Panc1 (cell line): Measurements from ENCODE around the gene BMP3. TPM values are rescaled to one million over a fixed set of nuclear protein-coding genes. Genes with fewer than 3 reads are reported as not detected.
"Not testable (repeated sequence)": the region's sequence is repeated elsewhere in the genome, so short reads cannot be mapped to it uniquely, and the experiment has no call there.

Experiments
- ATAC-seq: fragments of 200-7000 bp; cut with Tn5 transposase; 2 replicates; pipeline ENCODE4 v1.9.1; 2020; ENCODE audit warnings: mild to moderate bottlenecking, moderate library complexity
- BruUV-seq: library from RNA; stranded (reverse); fragments of 400-500 nt; replicated peaks from 2 replicates; lab custom pipeline; 2021; lab: Mats Ljungman, UMichigan
- CTCF ChIA-PET: fragments of 300-600 bp; sonication (Branson Sonifier 250); formaldehyde crosslinking; loops from one replicate; lab custom pipeline; 2022; ENCODE audit warnings: antibody characterized with exemption; lab: Charles Lee
- POLR2A ChIA-PET: fragments of 300-600 bp; sonication (Branson Sonifier 250); formaldehyde crosslinking; loops from one replicate; lab custom pipeline; 2022; ENCODE audit warnings: antibody characterized with exemption; lab: Charles Lee
- DNase-seq: peaks from one replicate; pipeline ENCODE4 v3.0.0-alpha.2; 2010; ENCODE audit warnings: low read depth, low spot score
- H3K27ac ChIP-seq: 2 replicates; pipeline ENCODE4 v1.5.1; 2011; ENCODE audit warnings: mild to moderate bottlenecking, low read length, inconsistent platforms
- H3K27me3 ChIP-seq: fragments of 200-500 bp; sonication (Bioruptor generic); 2 replicates; pipeline ENCODE4 v1.6.0; 2014; ENCODE audit warnings: low read length, inconsistent platforms; ENCODE audit not compliant: control insufficient read depth, insufficient read depth
- H3K36me3 ChIP-seq: fragments of 200-500 bp; sonication (Bioruptor generic); 2 replicates; pipeline ENCODE4 v1.5.1; 2014; ENCODE audit warnings: inconsistent platforms, mild to moderate bottlenecking, low read length, moderate library complexity; ENCODE audit not compliant: control insufficient read depth, insufficient read depth
- H3K4me1 ChIP-seq: 2 replicates; pipeline ENCODE4 v1.5.1; 2011; ENCODE audit warnings: inconsistent platforms, mild to moderate bottlenecking, low read length, moderate library complexity; ENCODE audit not compliant: control insufficient read depth, insufficient read depth
- H3K4me3 ChIP-seq, 2 experiments: 2 replicates each; pipeline ENCODE4 v1.5.1; 2011 to 2012; ENCODE audit warnings: low read depth in 2 of 2, low read length in 2 of 2, mild to moderate bottlenecking in 2 of 2, inconsistent platforms in 1 of 2, moderate library complexity in 1 of 2
- H3K9me3 ChIP-seq: fragments of 200-500 bp; sonication (Bioruptor generic); 2 replicates; pipeline ENCODE4 v1.5.1; 2014; ENCODE audit warnings: low read depth, mild to moderate bottlenecking, inconsistent platforms, low read length, moderate library complexity; ENCODE audit not compliant: control insufficient read depth, insufficient read depth
- POLR2AphosphoS5 ChIP-seq: IDR thresholded peaks from 2 replicates; pipeline ENCODE4 v1.6.1; 2012; ENCODE audit warnings: mild to moderate bottlenecking, low read depth, low read length, moderate library complexity
- SIN3A ChIP-seq: IDR thresholded peaks from 2 replicates; pipeline ENCODE4 v1.6.1; 2012; ENCODE audit warnings: low read depth, mild to moderate bottlenecking, low read length, moderate library complexity, borderline replicate concordance; ENCODE audit not compliant: insufficient read depth
- TCF7L2 ChIP-seq: IDR thresholded peaks from 2 replicates; pipeline ENCODE4 v1.6.1; 2011; ENCODE audit warnings: mild to moderate bottlenecking, low read depth, low read length, inconsistent platforms
- in situ Hi-C: cut with HindIII; loops from 2 replicates; pipeline ENCODE4 v1.10.0; 2016; ENCODE audit warnings: low sequenced_read_pairs, low pct_unique_long_range_greater_than_20kb
- intact Hi-C: fragments of 100-400 bp; cut with micrococcal nuclease; formaldehyde crosslinking; loops from one replicate; pipeline ENCODE4 v1.10.0; 2022; ENCODE audit not compliant: unreplicated experiment
- total RNA-seq: library from RNA; stranded (reverse); gene quantifications from one replicate; pipeline ENCODE4 v1.2.1, GENCODE V29; 2021; ENCODE audit not compliant: unreplicated experiment
- TF ChIP-seq, protein P1 (sequence below), 2 experiments: IDR thresholded peaks; 2 replicates each; pipeline ENCODE4 v1.6.1; 2011 to 2012; ENCODE audit warnings: low read depth in 2 of 2, control low read depth in 1 of 2, low read length in 1 of 2, mild to moderate bottlenecking in 1 of 2, moderate library complexity in 1 of 2; ENCODE audit not compliant: insufficient read depth in 1 of 2
- TF ChIP-seq, protein P2 (sequence below): fragments of 450-650 bp; IDR thresholded peaks from 2 replicates; pipeline ENCODE4 v1.5.1; 2017; ENCODE audit warnings: mild to moderate bottlenecking

The BMP3 gene
- total RNA-seq, 1 experiment from 2014 or later = 0.08 TPM

DNA sequence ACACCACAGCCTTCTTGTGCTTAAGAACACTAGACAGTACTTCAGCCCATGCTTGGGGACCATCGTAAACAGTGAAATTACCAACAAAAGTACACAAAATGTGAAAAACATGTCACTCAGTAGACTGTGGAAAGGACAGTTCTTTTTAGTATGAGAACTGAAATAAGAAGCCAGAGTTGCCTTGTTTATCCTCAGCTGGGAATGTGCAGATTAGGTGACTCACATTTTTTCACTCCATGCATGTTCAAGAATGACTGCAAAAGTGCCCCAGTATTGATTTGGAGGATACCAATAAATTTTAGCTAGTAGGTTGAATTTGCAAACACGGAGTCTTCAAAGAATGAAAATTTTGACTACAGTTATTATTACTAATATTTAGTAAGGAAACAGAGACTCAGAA, 23.1 kb upstream of the BMP3 start:
- DNase-seq (no peak), ATAC-seq (no peak)
- no peaks in the 10 kb centered on the region for H3K27me3 ChIP-seq
- H3K4me1 ChIP-seq = no peaks in the 10 kb centered on the region
- BruUV-seq = no TSS peak
- in situ Hi-C loops = no loop called here
- POLR2A ChIA-PET = no interaction called here
- TF ChIP-seq, protein P1, sequence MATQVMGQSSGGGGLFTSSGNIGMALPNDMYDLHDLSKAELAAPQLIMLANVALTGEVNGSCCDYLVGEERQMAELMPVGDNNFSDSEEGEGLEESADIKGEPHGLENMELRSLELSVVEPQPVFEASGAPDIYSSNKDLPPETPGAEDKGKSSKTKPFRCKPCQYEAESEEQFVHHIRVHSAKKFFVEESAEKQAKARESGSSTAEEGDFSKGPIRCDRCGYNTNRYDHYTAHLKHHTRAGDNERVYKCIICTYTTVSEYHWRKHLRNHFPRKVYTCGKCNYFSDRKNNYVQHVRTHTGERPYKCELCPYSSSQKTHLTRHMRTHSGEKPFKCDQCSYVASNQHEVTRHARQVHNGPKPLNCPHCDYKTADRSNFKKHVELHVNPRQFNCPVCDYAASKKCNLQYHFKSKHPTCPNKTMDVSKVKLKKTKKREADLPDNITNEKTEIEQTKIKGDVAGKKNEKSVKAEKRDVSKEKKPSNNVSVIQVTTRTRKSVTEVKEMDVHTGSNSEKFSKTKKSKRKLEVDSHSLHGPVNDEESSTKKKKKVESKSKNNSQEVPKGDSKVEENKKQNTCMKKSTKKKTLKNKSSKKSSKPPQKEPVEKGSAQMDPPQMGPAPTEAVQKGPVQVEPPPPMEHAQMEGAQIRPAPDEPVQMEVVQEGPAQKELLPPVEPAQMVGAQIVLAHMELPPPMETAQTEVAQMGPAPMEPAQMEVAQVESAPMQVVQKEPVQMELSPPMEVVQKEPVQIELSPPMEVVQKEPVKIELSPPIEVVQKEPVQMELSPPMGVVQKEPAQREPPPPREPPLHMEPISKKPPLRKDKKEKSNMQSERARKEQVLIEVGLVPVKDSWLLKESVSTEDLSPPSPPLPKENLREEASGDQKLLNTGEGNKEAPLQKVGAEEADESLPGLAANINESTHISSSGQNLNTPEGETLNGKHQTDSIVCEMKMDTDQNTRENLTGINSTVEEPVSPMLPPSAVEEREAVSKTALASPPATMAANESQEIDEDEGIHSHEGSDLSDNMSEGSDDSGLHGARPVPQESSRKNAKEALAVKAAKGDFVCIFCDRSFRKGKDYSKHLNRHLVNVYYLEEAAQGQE (IDR thresholded peaks at IDR 0.05; ENCODE audit: insufficient read depth in 1 of 2, low read depth in 2 of 2, low read length in 1 of 2) = no peak
- TF ChIP-seq, protein P2, sequence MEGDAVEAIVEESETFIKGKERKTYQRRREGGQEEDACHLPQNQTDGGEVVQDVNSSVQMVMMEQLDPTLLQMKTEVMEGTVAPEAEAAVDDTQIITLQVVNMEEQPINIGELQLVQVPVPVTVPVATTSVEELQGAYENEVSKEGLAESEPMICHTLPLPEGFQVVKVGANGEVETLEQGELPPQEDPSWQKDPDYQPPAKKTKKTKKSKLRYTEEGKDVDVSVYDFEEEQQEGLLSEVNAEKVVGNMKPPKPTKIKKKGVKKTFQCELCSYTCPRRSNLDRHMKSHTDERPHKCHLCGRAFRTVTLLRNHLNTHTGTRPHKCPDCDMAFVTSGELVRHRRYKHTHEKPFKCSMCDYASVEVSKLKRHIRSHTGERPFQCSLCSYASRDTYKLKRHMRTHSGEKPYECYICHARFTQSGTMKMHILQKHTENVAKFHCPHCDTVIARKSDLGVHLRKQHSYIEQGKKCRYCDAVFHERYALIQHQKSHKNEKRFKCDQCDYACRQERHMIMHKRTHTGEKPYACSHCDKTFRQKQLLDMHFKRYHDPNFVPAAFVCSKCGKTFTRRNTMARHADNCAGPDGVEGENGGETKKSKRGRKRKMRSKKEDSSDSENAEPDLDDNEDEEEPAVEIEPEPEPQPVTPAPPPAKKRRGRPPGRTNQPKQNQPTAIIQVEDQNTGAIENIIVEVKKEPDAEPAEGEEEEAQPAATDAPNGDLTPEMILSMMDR = no peak
- no peak for TF ChIP-seq SIN3A
- TF ChIP-seq POLR2AphosphoS5 = no peak
- TF ChIP-seq TCF7L2 = no peak
- H3K4me3 ChIP-seq = no peak overlapping the region
- no peaks in the 10 kb centered on the region for H3K36me3 ChIP-seq
- CTCF ChIA-PET = no interaction called here
- no peak overlapping the region for H3K27ac ChIP-seq
- intact Hi-C loops = no loop called here
- no peaks in the 10 kb centered on the region for H3K9me3 ChIP-seq

DNA sequence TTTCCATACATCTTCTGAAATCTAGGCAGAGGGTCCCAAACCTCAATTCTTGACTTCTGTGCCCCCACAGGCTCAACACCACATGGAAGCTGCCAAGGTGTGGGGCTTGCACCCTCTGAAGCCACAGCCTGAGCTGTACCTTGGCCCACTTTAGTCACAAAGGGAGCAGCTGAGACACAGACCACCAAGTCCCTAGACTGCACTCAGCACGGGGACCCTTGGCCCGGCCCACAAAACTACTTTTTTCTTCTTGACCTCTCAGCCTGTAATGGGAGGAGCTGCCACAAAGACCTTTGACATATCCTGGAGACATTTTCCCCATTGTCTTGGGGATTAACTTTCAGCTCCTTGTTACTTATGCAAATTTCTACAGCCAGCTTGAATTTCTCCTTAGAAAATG, 13.9 kb upstream of the BMP3 start:
- intact Hi-C loops, CTCF ChIA-PET, H3K4me3 ChIP-seq, H3K4me1 ChIP-seq, H3K27ac ChIP-seq, in situ Hi-C loops, POLR2A ChIA-PET, DNase-seq, ATAC-seq, H3K27me3 ChIP-seq, H3K36me3 ChIP-seq, H3K9me3 ChIP-seq, BruUV-seq: not testable (repeated sequence)

DNA sequence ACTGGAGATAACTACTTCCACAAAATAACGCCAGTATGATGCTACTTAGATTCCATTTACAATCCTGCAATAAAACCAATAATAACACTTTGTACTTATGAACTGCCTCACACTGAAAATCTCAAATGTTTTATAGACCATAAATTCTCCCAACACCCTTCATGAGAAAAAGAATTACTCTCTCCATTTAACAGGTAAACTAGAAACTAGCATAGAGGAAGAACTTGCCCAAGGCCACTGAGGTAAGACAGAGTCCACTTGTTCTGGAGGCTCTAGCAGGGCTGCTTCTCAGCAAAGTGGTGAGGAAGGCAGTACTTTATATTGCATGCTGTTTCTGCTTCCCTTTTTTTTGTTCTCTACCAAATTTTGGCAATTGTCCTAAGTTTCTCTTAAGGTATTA, 11.5 kb upstream of the BMP3 start:
- Histone ChIP-seq H3K36me3 (no peaks in the 10 kb centered on the region), H3K4me3 (no peak overlapping the region), H3K27me3 (no peaks in the 10 kb centered on the region), H3K9me3 (no peaks in the 10 kb centered on the region), H3K4me1 (no peaks in the 10 kb centered on the region), H3K27ac (no peak overlapping the region)
- ATAC-seq (no peak), DNase-seq (no peak)
- intact Hi-C loops = no loop called here
- TF ChIP-seq, protein P2 = no peak
- TF ChIP-seq, protein P1 (IDR thresholded peaks at IDR 0.05; ENCODE audit: insufficient read depth in 1 of 2, low read depth in 2 of 2, low read length in 1 of 2) = no peak
- TF ChIP-seq SIN3A = no peak
- POLR2A ChIA-PET = no interaction called here
- in situ Hi-C loops = no loop called here
- BruUV-seq = no TSS peak
- CTCF ChIA-PET = no interaction called here
